HG03108 (cell line): ENCODE results near the gene MRPL18.

Source experiments
- ATAC-seq: cut with Tn5 transposase; IDR thresholded peaks from one replicate; pipeline ENCODE4 v1.9.1; 2021; ENCODE audit warnings: moderate library complexity; ENCODE audit not compliant: unreplicated experiment

The MRPL18 gene

DNA sequence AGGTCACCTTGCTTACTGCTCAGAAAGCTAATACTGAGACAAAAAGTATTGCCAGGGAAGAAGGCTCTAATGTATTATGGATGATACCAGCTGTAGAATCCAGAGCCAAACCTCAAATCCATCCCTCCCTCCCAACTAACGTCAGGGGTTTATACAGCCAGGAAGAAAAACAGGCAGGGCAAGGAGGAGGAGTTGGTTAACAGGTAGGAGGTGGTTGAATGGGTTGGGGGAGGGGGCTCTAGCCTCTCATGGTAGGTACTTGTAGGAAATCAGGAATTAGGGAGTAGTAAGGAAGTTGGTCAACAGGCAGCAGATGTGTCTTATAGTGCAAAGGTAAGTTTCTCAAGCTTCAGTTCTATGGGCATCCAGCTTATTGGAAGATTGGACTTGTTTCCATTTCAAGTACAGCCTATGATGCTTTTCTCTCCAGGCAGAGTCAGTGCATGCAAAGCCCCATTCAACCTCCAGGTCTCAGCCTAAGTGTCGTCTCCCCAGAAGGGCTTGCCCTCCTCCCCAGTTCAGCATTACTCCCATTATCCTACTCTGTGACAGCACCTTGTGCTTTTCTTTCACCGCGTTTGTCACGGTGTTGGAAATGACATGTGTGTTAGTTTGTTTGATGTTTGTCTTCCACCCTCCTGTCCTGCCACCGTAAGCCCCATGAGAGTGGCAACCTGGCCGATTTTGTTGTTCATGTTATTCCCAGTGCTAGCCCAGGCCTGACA lies 47.9 kb downstream of the MRPL18 start:
- ATAC-seq: no peak

DNA sequence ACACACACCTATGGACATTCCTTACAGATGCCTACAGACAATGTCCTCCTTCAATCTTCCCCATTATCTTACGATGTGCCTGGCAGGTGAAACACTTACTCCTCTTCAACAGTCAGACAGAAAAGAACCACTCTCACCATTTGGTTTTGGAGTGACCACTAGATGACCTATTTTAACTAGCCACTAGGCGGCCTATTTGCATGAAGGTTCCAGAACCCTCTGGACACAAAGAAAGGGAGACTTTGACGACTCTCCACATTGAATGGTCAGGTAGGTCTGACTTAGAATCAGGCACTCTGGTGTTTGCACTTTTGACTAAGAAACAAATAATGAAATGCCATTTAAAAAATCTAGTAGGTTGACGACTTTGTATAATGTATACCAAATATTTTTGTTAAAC lies 51.8 kb downstream of the MRPL18 start:
- no peak for ATAC-seq

DNA sequence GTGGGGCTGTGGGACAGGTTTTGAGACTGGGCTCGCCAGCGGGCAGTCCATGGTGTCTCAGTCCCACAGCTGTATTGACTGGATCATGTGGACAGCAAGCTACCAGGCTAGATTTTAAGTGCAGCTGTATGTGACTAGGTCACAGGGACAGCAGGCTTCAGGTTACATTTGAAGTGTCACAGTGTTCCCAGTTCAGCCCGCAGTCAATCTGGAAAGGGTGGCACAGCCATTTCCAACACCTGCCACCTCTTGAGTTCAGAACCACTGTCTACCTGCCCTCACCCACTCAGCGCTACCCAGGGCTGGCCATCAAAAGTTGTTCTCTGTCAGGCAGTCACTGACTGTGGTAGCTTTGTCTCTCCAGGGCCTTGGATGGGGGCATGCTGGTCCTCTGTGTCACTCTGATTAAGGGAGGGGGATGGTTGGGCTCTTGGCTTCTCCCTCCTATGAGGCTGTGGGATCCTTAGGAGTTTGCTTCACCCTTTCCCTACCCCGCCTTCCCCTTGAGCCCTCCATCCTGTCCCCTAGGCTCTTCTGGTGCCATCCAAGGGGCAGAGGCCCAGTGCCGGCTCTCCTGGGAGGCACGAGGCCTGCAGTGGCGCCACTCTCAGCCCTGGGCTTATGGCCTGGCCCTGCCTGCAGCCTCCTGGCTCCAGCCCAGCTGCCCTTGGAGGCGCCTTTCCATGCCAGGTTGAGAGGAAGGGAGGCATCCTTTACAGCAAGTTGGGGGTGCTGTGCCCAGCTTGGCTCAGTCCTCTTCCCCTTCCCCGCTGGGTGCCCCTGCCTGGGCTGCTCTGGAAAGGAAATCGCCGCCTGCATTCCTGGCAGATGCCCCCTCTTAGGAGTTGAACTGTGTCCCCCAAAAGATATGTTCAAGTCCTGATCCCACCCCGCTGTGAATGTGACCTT lies 54.7 kb downstream of the MRPL18 start:
- no peak for ATAC-seq
